Ovary (tissue), 3 donors: ENCODE data around the gene SP3.

Experiments
- CTCF ChIP-seq, 3 donors: fragments of 450-650 bp in 2 of 3; fragments of 200-600 bp in 1 of 3; IDR thresholded peaks; one replicate each; pipeline versions ENCODE4 v1.5.1 to v1.8.0; 2016 to 2022; ENCODE audit warnings: antibody characterized with exemption in 3 of 3, mild to moderate bottlenecking in 1 of 3
- EP300 ChIP-seq: sonication (generic); formaldehyde crosslinking; IDR thresholded peaks from one replicate; pipeline ENCODE4 v1.6.1; 2017; ENCODE audit warnings: antibody characterized with exemption
- POLR2A ChIP-seq: fragments of 450-650 bp; IDR thresholded peaks from one replicate; pipeline ENCODE4 v1.6.1; 2017; ENCODE audit warnings: antibody characterized with exemption, mild to moderate bottlenecking, moderate library complexity
- donor health status: DM: no; HTN: no; CAD: no.

GRCh38 chr2:173868406-173868805, 96.8 kb downstream of the SP3 start:
- no peak for TF ChIP-seq POLR2A
- TF ChIP-seq CTCF (IDR thresholded peaks at IDR 0.05): no peak
- TF ChIP-seq EP300: no peak
